Measurements from ENCODE around the gene ANTXR1.

- no peak for TF ChIP-seq FOXK1 (CRISPR knock-in tag; IDR thresholded peaks at IDR 0.05; ENCODE audit: borderline replicate concordance)
- TF ChIP-seq CUX1 (CRISPR knock-in tag; IDR thresholded peaks at IDR 0.05): no peak
- no peak for TF ChIP-seq CHD7 (IDR thresholded peaks at IDR 0.05; ENCODE audit: low read depth, low read length)
- no peak for TF ChIP-seq RCOR1 (IDR thresholded peaks at IDR 0.05; ENCODE audit: borderline replicate concordance in 1 of 2, low read depth in 2 of 2, low read length in 2 of 2)
- no peak for TF ChIP-seq TSHZ1 (CRISPR knock-in tag; IDR thresholded peaks at IDR 0.05)
- no peak for TF ChIP-seq ZBTB43 (CRISPR knock-in tag; IDR thresholded peaks at IDR 0.05)
- no peak for TF ChIP-seq POLR2A (conservative IDR thresholded peaks at IDR 0.05)
- TF ChIP-seq KDM5B (IDR thresholded peaks at IDR 0.05; ENCODE audit: insufficient replicate concordance, low read depth, low read length): no peak
- TF ChIP-seq YBX1 (IDR thresholded peaks at IDR 0.05): no peak
- TF ChIP-seq TAF7 (tag; IDR thresholded peaks at IDR 0.05): no peak
- TF ChIP-seq ZNF384 (IDR thresholded peaks at IDR 0.05; ENCODE audit: low read depth, low read length): no peak
- no peak for TF ChIP-seq SMC3 (conservative IDR thresholded peaks at IDR 0.05; ENCODE audit: insufficient read depth, low read depth, low read length)
Measured at GRCh38 chr2:68980956-68981355, 32.0 kb upstream of the ANTXR1 start.
